GM19468 (cell line): ENCODE data around the gene PPIL3.
"Not testable (repeated sequence)": the region's sequence is repeated elsewhere in the genome, so short reads cannot be mapped to it uniquely, and the experiment has no call there.

Source experiments
- ATAC-seq: cut with Tn5 transposase; IDR thresholded peaks from one replicate; pipeline ENCODE4 v1.9.1; 2021; ENCODE audit warnings: mild to moderate bottlenecking, moderate library complexity, moderate number of reproducible peaks; ENCODE audit not compliant: unreplicated experiment; ENCODE audit errors: extremely low read depth

PPIL3 gene

DNA sequence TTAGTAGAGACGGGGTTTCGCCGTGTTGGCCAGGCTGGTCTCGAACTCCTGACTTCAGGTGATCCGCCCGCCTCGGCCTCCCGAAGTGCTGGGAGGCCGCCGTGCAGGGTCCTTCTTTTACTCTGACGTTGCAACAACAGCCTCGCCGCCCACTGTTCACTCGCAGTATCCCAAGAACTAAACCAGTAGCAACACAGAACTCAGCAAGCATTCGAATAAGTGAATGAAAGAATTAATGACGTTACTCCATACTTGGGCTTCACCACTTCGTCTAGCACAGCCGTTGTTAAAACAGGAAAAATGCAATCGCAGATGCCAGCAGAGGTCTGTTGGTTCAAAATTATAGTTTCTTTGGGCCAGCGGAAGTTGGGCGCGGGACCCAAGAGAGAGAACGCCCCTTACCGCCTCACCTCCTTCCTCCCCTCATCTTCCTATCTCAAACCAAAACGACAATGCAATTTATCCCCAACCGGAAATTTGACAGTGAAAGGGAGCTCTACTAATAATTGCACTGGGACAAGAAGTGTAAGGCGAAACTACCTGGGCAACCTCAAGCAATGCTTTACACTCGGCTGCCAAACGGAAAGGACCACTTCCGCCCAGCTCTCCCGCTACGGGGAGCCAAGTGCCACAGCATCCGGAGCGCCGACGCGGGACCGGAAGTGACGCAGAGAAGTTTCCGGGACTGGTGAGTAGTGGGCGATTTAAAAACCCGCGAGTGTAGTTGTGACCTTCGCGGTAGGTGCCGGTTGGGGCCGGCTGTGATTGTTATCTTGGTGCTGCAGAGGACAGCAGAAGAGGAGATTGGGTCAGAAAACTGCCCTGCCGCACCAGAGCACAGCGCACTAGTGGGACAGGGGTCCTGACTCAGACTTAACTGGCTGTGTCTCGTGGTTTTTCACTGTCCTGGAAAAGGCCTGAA is at the start of gene PPIL3, which contains the start of gene NIF3L1:
TSS of gene PPIL3 (minus strand) at position 374 of the 922 bp plus-strand sequence. CDS start 1,462 bp downstream, outside the sequence.
TSS of gene NIF3L1 (plus strand) at position 668 of the 922 bp plus-strand sequence. CDS start 2,573 bp downstream, outside the sequence.
- peak; percentile 95 for ATAC-seq

DNA sequence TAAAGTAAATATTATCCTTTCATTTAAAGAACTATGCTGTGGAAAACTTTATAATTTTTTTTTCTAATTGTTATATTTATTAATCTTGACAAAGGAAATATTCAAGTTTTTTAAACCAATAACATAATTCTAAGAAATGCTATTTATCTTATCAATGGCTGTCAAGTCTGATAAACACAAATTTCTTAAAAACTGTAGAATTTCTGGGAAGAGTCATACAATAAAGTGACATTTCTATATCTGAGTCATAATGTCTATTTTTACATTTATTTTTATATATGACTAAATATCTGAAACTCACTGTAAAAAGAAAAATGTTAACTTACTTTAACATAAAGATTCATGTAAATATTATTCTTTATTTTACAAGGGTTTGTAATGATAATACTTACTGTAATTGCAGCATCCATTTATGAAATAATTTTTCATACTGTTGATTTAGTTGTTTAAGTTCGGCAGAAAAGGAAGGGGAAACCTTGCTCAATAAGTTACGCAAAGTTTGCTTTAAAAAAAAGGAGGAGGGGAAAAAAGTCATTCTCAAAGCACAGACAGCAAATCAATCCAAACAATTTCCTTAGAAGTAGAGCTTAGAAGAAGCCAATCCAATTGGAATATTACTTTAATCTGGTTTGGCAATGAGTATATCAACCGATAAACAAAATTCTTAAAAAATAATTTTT is 42.2 kb upstream of the PPIL3 start:
- no peak for ATAC-seq

DNA sequence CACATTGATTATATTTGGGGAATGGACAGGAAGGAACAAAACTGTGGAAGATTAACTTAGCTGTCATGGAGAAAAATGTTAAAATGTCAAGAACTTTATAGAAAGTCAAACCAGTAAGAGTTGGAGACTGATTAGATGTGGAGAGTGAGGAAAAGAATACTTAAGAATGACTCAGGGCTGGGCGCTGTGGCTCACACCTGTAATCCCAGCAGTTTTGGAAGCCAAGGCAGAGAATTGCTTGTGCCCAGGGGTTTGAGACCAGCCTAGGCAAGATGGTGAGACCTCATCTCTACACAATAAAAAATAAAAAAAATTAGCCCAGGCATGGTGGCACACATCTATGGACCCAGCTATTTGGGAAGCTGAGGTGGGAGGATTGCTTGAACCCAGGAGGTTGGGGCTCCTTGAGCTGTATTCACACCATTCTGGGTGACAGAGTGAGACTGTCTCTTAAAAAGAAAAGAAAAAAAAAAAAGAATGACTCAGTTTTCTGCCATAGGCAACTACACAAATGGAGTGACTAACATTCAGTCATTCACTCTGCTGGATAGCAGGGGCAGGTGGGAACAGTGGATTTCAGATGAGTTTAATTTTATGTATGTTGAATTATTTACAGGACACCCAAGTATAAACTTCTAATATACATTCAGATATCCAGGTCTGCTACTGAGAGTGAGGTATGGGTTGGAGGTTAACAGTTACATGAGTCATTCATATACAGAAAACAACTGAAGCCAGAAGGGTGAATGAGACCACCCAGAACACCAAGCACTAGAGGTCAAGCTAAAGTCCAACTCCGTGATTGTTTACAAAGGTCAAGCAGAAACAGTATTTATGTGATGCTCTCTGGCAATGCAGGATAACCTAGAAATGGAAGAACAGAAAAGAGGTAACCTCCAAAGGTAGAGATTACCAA is 40.7 kb upstream of the PPIL3 start:
- ATAC-seq = no peak

DNA sequence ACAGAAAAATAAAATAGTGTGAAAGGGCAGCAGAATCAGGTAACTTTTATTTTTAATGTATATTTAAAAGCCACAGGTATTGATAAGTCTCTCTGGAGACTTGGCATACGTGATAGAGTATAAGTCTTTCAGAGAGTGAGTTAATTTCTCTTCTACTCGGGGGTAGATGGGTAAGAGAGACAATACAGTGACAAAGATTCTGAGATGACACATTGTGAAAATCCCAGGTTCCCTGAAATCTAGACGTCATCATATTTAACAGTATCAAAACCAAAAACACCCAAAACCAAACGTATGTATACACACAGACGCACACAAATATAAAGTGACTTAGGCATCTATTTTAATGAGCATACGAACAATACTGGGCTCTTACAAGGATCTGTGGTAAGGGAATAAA is 33.6 kb upstream of the PPIL3 start:
- no peak for ATAC-seq

DNA sequence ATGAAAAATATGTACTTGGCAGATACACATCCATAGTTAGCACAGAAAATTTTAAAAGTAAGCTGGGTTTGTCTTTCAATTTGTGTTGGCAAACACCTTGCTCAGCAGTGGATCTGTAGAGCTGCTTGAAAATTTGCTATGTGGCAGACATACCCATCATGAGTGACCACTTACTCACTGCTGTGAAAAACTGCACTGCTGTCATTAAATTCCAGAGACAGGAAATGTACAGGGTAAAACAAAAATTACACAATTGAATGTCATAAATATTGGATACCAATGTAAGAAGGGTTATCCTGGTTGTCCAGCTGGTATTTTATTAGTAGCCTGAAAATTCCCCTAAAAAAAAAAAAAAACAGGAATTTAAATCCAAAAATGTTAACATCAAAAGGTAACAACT is 24.8 kb upstream of the PPIL3 start:
- ATAC-seq = no peak

DNA sequence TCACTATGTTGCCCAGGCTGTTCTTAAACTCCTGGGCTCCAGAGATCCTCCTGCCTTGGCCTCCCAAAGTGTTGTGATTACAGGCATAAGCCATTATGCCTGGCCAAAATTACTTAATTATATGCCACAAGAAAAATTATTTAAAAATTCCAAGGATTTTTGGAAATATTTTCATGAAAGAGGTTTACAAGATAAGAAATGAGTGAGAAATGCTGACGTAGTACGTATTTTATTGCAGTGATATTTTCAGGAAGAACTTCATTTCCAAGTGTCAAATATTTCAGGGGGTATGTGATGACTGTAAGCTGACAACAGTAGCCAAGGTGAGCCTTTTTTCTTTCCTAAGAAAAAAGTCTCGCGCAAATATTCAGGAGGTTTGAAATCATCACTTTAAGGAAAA is 21.1 kb upstream of the PPIL3 start:
- ATAC-seq = no peak

DNA sequence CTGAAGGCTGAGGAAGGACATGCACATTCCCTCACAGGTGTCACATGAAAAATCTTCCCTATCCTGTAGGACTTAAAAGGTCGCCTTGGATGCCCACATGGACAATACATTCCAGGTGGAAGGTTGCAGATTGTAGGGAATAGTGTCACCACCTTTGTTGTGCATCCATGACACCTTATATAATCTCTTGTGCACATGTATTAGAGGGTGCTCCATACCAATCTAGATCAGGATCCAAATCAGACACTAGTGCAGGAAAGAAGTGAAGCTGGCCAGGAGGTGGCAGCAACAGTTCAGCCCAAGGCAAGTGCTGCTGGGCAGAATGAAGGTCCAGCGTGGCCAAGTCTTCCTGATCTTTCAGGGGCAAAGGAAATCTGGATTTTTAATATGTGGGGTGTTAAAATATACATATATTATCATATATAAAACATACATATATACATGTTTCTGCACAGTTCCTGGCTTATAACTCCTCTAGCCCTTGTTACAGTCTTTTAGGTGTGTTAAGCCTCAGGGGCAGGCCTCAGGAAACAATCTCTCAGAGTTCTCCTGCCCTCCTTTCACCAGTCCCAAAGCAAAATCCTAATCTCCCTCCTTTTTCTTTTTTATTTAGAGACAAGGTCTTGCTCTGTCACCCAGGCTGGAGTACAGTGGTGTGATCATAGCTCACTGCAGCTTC is 16.9 kb upstream of the PPIL3 start:
- no peak for ATAC-seq

DNA sequence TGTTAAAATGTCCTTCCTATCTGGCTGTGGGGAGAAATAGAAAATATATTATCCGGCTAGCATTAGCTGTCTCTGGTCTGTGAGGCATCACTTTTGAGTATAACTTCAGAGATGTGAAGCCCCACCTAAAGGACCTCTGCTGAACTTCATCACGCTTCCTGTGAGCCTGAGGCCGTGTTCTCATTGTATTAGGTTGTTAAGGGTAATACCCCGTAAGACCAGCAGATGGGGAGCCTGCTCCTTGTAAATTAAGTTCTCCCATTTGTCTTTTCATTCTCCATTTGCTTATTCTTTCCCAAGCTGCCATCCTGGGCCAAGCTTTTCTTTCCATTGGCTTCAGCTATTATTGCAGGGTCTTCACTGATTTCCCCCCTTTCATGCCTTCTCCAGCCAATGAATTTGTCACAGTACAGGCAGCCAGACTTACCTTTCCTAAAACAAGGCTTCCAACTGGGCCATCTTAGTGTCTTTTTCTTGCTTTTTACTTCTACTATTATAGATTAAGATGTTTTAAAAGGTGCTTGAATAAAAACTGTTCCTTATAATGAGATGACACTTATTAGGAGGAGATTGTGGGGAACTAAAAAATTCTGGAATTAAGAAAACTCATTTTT is 12.7 kb upstream of the PPIL3 start:
- peak; percentile 93 for ATAC-seq

DNA sequence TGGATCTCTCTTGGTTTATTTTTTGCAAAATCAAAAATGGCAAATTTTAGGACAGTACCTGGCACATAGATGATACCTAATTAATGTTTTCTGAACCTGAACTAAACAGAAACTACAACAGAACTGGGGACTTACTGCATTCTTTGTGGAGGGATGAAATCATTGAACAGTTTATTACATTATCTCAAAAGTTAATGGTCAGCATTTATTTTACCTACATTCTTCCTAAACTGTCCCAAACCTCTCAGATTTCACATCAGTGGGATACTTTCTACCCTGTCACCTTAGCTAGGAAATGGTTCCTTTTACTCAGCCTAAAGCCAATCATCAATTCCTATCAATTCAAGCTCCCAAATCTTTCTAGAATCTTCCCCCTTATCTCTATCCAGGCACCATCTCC is 10.6 kb upstream of the PPIL3 start:
- no peak for ATAC-seq

DNA sequence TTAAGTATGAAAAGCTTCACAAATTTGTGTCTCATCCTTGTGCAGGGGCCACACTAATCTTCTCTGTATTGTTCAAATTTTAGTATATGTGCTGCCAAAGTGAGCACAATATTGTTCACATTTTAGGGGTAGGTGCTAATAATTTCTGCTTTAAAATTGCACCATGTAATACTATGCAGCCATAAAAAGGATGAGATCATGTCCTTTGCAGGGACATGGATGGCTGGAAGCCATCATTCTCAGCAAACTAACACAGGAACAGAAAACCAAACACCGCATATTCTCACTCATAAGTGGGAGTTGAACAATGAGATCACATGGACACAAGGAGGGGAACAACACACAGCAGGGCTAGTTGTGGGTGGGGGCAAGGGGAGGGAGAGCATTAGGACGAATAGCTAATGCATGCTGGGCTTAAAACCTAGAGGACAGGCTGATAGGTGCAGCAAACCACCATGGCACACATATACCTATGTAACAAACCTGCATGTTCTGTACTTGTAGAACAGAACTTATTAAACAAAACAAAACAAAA is 7.1 kb downstream of the PPIL3 start:
- not testable (repeated sequence) for ATAC-seq

DNA sequence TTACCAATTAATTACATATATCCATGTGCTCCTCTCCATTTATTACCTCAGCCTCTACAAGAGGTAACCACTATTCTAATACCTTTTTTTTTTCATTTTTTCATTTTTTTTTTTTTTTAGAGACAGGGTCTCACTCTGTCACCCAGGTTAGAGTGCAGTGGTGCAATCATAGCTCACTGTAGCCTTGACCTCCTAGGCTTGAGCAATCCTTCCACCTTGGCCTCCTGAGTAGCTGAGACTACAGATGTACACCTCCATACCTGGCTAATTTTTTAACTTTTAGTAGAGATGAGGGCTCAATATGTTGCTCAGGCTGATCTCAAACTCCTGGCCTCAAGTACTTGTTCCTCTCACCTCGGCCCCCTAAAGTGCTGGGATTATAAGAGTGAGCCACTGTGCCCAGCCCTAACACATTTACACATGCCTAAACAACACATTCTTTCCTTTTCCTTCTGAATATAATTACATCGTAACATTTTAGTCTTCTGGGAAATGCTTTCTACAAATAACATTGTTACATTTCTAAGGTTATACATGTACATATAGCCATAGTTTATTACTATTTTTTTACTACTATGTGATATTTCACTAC is 10.5 kb downstream of the PPIL3 start:
- no peak for ATAC-seq

DNA sequence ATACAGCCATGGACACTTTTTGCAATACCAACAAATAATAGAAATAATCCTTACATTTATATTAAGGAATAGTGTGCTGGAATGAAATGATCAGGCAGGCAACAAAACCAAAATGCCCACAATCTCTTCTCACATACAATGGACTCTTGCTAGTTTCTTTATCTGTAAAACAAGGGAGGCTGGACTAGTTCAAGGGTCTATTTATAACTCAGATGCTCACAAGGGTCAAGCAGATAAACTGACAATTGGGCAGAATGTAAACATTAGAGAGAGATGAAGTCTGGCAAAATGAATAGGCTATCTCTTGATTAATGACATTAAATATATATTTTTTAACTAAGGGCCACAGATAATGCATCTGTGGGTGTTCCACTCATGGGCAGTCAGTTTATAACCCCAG is 11.4 kb downstream of the PPIL3 start:
- ATAC-seq = no peak

DNA sequence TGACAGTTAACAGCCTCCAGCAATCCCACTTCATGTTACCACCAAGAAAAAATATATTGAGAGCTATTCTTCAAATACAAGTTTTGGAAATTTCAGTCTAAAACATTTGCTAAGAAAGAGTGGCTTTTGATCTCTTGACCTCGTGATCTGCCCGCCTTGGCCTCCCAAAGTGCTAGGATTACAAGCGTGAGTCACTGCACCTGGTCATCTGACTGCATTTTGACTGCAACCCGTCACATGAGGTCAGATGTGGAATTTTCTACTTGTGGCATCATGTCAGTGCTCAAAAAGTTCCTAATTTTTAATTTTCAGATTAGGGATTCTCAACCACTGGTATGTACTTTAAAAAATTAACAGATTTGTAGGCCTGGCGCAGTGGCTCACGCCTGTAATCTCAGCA is 15.3 kb downstream of the PPIL3 start:
- no peak for ATAC-seq

DNA sequence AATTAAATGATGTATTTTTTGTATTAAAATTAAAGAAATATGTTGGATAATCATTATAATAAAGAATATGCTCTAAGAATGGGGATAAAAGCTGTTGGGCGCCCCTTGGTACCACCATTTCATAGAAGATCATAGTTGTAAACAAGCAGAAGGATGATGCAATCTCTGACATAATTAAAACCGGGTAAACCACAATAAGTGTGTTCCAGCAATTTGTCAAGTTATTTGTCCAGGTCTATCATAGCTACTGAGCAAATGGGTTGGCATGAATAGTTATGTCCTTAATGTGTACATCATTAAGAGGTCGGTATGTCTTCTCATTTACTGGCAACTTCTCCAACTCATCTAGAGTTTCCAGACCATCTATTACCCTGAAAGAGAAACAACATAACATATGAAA is 17.7 kb downstream of the PPIL3 start:
- ATAC-seq = no peak

DNA sequence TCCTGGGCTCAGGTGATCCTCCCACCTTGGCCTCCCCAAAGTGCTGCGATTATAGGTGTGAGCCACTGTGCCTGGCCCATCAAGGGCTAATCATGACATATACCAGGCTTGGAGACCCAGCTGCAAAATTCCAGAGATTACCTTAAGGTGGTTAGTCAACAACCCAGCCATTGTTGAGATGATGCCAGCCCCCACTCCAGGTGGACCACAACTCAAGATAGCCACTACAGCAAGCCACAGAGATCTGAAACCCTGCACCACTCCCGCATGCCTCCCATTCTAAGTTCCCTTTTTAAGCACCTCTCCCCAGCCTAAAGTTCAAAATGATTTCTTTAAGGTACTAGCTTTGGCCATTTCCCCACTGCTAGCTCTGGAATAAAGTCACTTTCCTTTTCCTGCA is 19.9 kb downstream of the PPIL3 start:
- ATAC-seq = no peak

DNA sequence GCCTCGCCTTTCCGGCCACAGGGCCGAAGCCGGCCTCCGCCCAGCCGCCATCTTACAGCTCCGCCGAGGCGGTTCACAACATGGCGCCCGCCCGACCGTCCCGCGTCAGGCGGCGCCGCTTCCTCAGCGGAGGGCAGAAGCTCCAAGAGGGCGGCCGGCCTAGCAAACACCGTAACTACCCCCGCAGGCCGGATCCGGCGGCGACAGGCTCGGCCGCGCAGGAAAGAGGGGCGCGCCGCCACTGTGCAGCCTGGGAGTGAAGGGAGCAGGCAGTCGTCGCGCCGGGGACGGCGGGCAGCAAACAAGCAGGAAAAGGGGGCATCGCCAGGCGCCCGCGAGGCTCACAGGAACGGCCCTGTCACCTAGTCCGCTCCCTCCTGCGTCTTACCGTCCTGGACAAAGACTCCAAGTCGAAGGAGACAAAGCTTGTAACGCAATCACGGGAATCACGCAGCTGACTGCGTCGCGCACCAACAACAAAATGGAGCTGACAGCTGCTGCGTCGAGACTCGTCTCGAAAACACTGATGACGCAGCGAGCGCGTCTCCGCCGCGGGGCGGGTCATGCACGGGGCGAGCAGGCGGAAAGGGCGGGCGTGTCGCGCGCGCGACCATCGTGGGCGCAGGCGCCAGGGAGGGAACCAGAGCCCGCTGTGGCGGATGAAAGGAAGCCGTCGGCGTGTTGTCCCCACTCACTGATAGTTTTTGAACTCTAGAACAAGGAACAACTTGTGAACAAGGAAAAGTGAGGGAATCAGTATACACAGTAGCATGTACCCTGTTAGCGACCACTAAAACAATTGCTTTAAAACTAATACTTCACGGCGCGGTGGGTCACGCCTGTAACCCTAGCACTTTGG is 24.5 kb downstream of the PPIL3 start, which contains the start of gene CLK1:
TSS of gene CLK1 (minus strand) at position 483 of the 859 bp plus-strand sequence. CDS start 2,796 bp downstream, outside the sequence.
- ATAC-seq = peak; percentile 91

DNA sequence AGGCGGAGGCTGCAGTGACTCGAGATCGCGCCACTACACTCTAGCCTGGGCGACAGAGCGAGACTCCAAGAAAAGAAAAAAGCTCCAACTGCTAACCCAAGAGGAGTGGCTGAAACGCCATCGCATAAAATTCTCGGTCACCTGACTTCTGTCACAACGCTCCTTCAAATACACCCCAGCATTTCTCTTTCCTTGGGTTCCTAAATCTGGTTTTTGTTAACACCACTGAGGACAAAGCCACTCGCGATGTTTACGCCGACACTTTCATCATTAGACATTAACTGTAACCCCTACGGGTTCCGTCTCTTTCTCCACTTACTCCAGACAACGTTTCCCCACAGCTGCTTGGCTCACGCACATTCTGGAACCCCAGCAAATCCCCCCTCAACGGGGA is 25.1 kb downstream of the PPIL3 start:
- ATAC-seq = no peak

DNA sequence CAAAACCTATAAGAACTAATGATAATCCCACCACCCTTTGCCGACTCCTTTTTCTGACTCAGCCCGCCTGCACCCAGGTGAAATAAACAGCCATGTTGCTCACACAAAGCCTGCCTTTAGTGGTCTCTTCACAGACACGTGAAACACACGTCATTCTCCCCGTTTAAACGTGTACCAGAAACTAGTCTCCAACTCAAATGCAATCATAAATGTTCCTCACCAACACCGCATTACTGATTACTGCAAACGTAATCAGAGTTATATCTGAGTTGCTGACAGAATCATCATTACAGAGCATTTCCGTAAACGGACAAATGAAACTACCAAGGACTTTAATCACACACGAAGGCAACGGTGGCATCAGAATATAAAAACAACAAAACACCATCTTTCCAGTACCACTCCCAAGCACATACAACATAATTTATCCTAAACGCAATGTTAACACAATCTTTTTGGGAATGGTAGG is 26.3 kb downstream of the PPIL3 start:
- no peak for ATAC-seq
